HCT116 (cell line): Measurements from ENCODE around the gene TEAD3.

Experiments used
- ATF3 ChIP-seq: IDR thresholded peaks from 2 replicates; pipeline ENCODE4 v1.6.1; 2012
- CBX3 ChIP-seq: IDR thresholded peaks from 2 replicates; pipeline ENCODE4 v1.6.1; 2012; ENCODE audit warnings: low read depth
- CEBPB ChIP-seq: IDR thresholded peaks from 2 replicates; pipeline ENCODE4 v1.6.1; 2012; ENCODE audit warnings: low read depth
- CTCF ChIP-seq, 3 experiments: fragments of 200-600 bp in 1 of 3; sonication (generic) in 1 of 3; IDR thresholded peaks in 2 of 3; conservative IDR thresholded peaks in 1 of 3; 2 replicates each; pipeline ENCODE4 v1.5.1; 2012 to 2017; ENCODE audit warnings: low read depth in 2 of 3, low read length in 2 of 3, antibody characterized with exemption in 1 of 3, borderline replicate concordance in 1 of 3, control low read depth in 1 of 3, mild to moderate bottlenecking in 1 of 3, mixed read lengths in 1 of 3, mixed run types in 1 of 3, moderate library complexity in 1 of 3; ENCODE audit not compliant: insufficient read depth in 1 of 3
- EGR1 ChIP-seq: IDR thresholded peaks from 2 replicates; pipeline ENCODE4 v1.6.1; 2012; ENCODE audit warnings: low read depth
- EZH2 ChIP-seq: fragments of 200-600 bp; sonication (generic); IDR thresholded peaks from 2 replicates; pipeline ENCODE4 v1.6.1; 2017; ENCODE audit warnings: antibody characterized with exemption, mixed run types
- FOSL1 ChIP-seq: IDR thresholded peaks from 2 replicates; pipeline ENCODE4 v1.6.1; 2012; ENCODE audit warnings: low read depth
- MAX ChIP-seq: IDR thresholded peaks from 2 replicates; pipeline ENCODE4 v1.6.1; 2012
- POLR2A ChIP-seq: IDR thresholded peaks from 2 replicates; pipeline ENCODE4 v1.7.0; 2011; ENCODE audit warnings: borderline replicate concordance; ENCODE audit not compliant: insufficient read depth, insufficient read length; ENCODE audit errors: extremely low read depth
- POLR2AphosphoS5 ChIP-seq: IDR thresholded peaks from 2 replicates; pipeline ENCODE4 v1.6.1; 2011; ENCODE audit warnings: mild to moderate bottlenecking, low read depth, low read length, moderate library complexity
- RAD21 ChIP-seq: IDR thresholded peaks from 2 replicates; pipeline ENCODE4 v1.6.1; 2012; ENCODE audit warnings: low read depth, mild to moderate bottlenecking
- YY1 ChIP-seq: IDR thresholded peaks from 2 replicates; pipeline ENCODE4 v1.6.1; 2011; ENCODE audit warnings: low read length, low read depth, moderate library complexity, mild to moderate bottlenecking; ENCODE audit not compliant: insufficient replicate concordance; ENCODE audit errors: extremely low read depth
- ZFX ChIP-seq: fragments of 450-650 bp; IDR thresholded peaks from 2 replicates; pipeline ENCODE4 v1.6.1; 2017
- ZNF274 ChIP-seq: fragments of 200-500 bp; sonication (Bioruptor generic); IDR thresholded peaks from 2 replicates; pipeline ENCODE4 v1.6.1; 2014; ENCODE audit warnings: mild to moderate bottlenecking, low read depth, low read length, inconsistent platforms

- TF ChIP-seq EZH2 (no peak), ZNF274 (no peak), POLR2AphosphoS5 (no peak), CTCF (IDR thresholded peaks at IDR 0.05 in 2 of 3, conservative IDR thresholded peaks at IDR 0.05 in 1 of 3; ENCODE audit: borderline replicate concordance in 1 of 3, insufficient read depth in 1 of 3, low read depth in 2 of 3, low read length in 2 of 3) (no peak), ATF3 (no peak), EGR1 (no peak), CEBPB (no peak), YY1 (no peak), ZFX (no peak), CBX3 (no peak), RAD21 (no peak), POLR2A (no peak), MAX (no peak), FOSL1 (no peak)
These were observed 21.9 kb upstream of the TEAD3 start for GRCh38 chr6:35518566-35519312.
